K562 (cell line): ENCODE data around the gene COLEC12. TPM values are rescaled to one million over a fixed set of nuclear protein-coding genes. Genes with fewer than 3 reads are reported as not detected.

Experiments
- ATAC-seq: fragments of 200-7000 bp; cut with Tn5 transposase; 3 replicates; pipeline ENCODE4 v1.9.1; 2020; ENCODE audit warnings: moderate library complexity
- BruUV-seq: library from RNA; stranded (reverse); fragments of 400-500 nt; replicated peaks from 2 replicates; lab custom pipeline; 2021; lab: Mats Ljungman, UMichigan
- CTCF ChIA-PET: fragments of 300-600 bp; formaldehyde crosslinking; extraction: SDS; loops from one replicate; lab custom pipeline; 2021; ENCODE audit warnings: low intra/inter-chr PET ratio; lab: Yijun Ruan, JAX
- POLR2A ChIA-PET: fragments of 300-600, 350-650 bp; sonication (Branson Sonifier 250); formaldehyde crosslinking; extraction: SDS; loops from one replicate; lab custom pipeline; 2021; ENCODE audit warnings: antibody characterized with exemption, inconsistent platforms; lab: Yijun Ruan, JAX
- DNase-seq, 4 experiments: peaks; one replicate each; pipeline versions ENCODE4 v3.0.0 to v3.0.0-alpha.2; 2011 to 2018; ENCODE audit warnings: low spot score in 3 of 4, mixed read lengths in 3 of 4; ENCODE audit errors: extremely low read depth in 1 of 4
- FAIRE-seq: peaks from 2 replicates; lab custom pipeline; 2011; peaks lifted over from hg19 to GRCh38; lab: Jason Lieb, UNC
- H2AFZ ChIP-seq: 2 replicates; pipeline ENCODE4 v1.6.0; 2011; ENCODE audit warnings: low read depth, low read length, control low read depth, inconsistent platforms
- H3K27ac ChIP-seq: fragments of 200-600 bp; 3 replicates; pipeline ENCODE4 v1.8.0; 2011; ENCODE audit warnings: low read depth, mild to moderate bottlenecking, control low read depth, inconsistent platforms, low read length, moderate library complexity, mixed read lengths; ENCODE audit errors: extremely low read depth
- H3K27me3 ChIP-seq, 2 experiments: fragments of 300-600 bp in 1 of 2; 2 replicates in 1 of 2; 3 replicates in 1 of 2; pipeline versions ENCODE4 v1.6.0 to v1.8.0; 2011; ENCODE audit warnings: inconsistent platforms in 2 of 2, low read length in 2 of 2, mild to moderate bottlenecking in 1 of 2, mixed read lengths in 1 of 2, moderate library complexity in 1 of 2; ENCODE audit not compliant: control insufficient read depth in 2 of 2, insufficient read depth in 2 of 2
- H3K36me3 ChIP-seq: fragments of 300-600 bp; 3 replicates; pipeline ENCODE4 v1.8.0; 2011; ENCODE audit warnings: mild to moderate bottlenecking, low read length, inconsistent platforms; ENCODE audit not compliant: control insufficient read depth, insufficient read depth
- H3K4me1 ChIP-seq, 2 experiments: fragments of 200-600 bp in 1 of 2; replicated peaks in 1 of 2; 2 replicates in 1 of 2; 3 replicates in 1 of 2; pipeline versions ENCODE4 v1.5.1 to v1.8.0; 2011; ENCODE audit warnings: inconsistent platforms in 2 of 2, low read length in 2 of 2, mild to moderate bottlenecking in 1 of 2, mixed read lengths in 1 of 2, moderate library complexity in 1 of 2; ENCODE audit not compliant: control insufficient read depth in 2 of 2, insufficient read depth in 2 of 2
- H3K4me2 ChIP-seq: 2 replicates; pipeline ENCODE4 v1.6.1; 2011; ENCODE audit warnings: low read length, control low read depth, inconsistent platforms, mixed read lengths; ENCODE audit not compliant: insufficient read depth
- H3K4me3 ChIP-seq: fragments of 200-600 bp; sonication (generic), shearing (Covaris generic); 2 replicates; pipeline ENCODE4 v1.5.1; 2016; ENCODE audit warnings: control low read depth, inconsistent platforms
- H3K79me2 ChIP-seq: fragments of 200-600 bp; 3 replicates; pipeline ENCODE4 v1.8.0; 2011; ENCODE audit warnings: low read length, inconsistent platforms; ENCODE audit not compliant: control insufficient read depth, insufficient read depth
- H3K9ac ChIP-seq, 2 experiments: 2 replicates each; pipeline versions ENCODE4 v1.6.0 to v1.6.1; 2011; ENCODE audit warnings: low read depth in 2 of 2, low read length in 2 of 2, control low read depth in 1 of 2, inconsistent platforms in 1 of 2, mild to moderate bottlenecking in 1 of 2, mixed read lengths in 1 of 2; ENCODE audit not compliant: insufficient read depth in 1 of 2
- H3K9me1 ChIP-seq: one replicate; pipeline ENCODE4 v1.6.0; 2011; ENCODE audit warnings: inconsistent platforms, mild to moderate bottlenecking, low read length, moderate library complexity; ENCODE audit not compliant: control insufficient read depth, insufficient read depth
- H3K9me3 ChIP-seq: replicated peaks from 2 replicates; pipeline ENCODE4 v1.5.1; 2011; ENCODE audit warnings: low read depth, low read length, inconsistent platforms; ENCODE audit not compliant: control insufficient read depth, insufficient read depth
- H4K20me1 ChIP-seq: replicated peaks from 2 replicates; pipeline ENCODE4 v1.6.1; 2011; ENCODE audit warnings: low read length, inconsistent platforms, mixed read lengths; ENCODE audit not compliant: control insufficient read depth, insufficient read depth
- ARNT ChIP-seq, 2 experiments: fragments of 450-650 bp; IDR thresholded peaks; 2 replicates each; pipeline ENCODE4 v1.6.1; 2016; ENCODE audit warnings: mild to moderate bottlenecking in 1 of 2
- CHD4 ChIP-seq: fragments of 200-600 bp; sonication (generic); IDR thresholded peaks from 3 replicates; pipeline ENCODE4 v1.6.1; 2012; ENCODE audit warnings: low read depth, mild to moderate bottlenecking, mixed read lengths, low read length, inconsistent platforms; ENCODE audit not compliant: insufficient read depth, insufficient replicate concordance, poor library complexity, severe bottlenecking
- CREBBP ChIP-seq: IDR thresholded peaks from one replicate; pipeline ENCODE4 v1.6.1; 2012; ENCODE audit warnings: low read depth, mild to moderate bottlenecking, control low read depth, inconsistent platforms, low read length
- DDX20 ChIP-seq: fragments of 450-650 bp; IDR thresholded peaks from 2 replicates; pipeline ENCODE4 v1.6.1; 2016; ENCODE audit warnings: missing genetic modification characterization, low read depth, mild to moderate bottlenecking, missing compliant biosample characterization, moderate library complexity
- HDAC2 ChIP-seq: fragments of 450-650 bp; IDR thresholded peaks from 2 replicates; pipeline ENCODE4 v1.6.1; 2016; ENCODE audit warnings: mild to moderate bottlenecking
- KDM4B ChIP-seq, 2 experiments: fragments of 450-650 bp in 1 of 2; sonication (generic) in 1 of 2; IDR thresholded peaks; 2 replicates each; pipeline ENCODE4 v1.6.1; 2016 to 2017; ENCODE audit warnings: borderline replicate concordance in 2 of 2, antibody characterized with exemption in 1 of 2, low read depth in 1 of 2, mild to moderate bottlenecking in 1 of 2
- MCM3 ChIP-seq: fragments of 450-650 bp; IDR thresholded peaks from 2 replicates; pipeline ENCODE4 v1.6.1; 2016
- SNRNP70 ChIP-seq: fragments of 200-400 bp; formaldehyde crosslinking; optimal IDR thresholded peaks from 2 replicates; pipeline ENCODE3; 2017; ENCODE audit warnings: low read depth, low read length
- ZNF12 ChIP-seq: sonication (generic); formaldehyde crosslinking; IDR thresholded peaks from 2 replicates; pipeline ENCODE4 v1.4.0; 2020; ENCODE audit warnings: mild to moderate bottlenecking, missing genetic modification reagents
- WGBS: fragments of 100-300 bp; shearing (Covaris generic); methylation state at CpG from one replicate; pipeline ENCODE4 v1.1.6; 2016; ENCODE audit warnings: low coverage, mixed read lengths; ENCODE audit not compliant: insufficient coverage; ENCODE audit errors: missing lambda C conversion rate; 5-methylcytosine and 5-hydroxymethylcytosine counted together
- in situ Hi-C: fragments of 300-500 bp; cut with MboI; formaldehyde crosslinking; loops from 4 replicates; pipeline ENCODE4 v1.15.0; 2018; ENCODE audit warnings: inconsistent platforms, mixed read lengths
- intact Hi-C: fragments of 100-400 bp; cut with micrococcal nuclease; formaldehyde crosslinking; loops from 2 replicates; pipeline ENCODE4 v1.14.2; 2022
- polyA plus RNA-seq, 8 experiments: library from polyadenylated mRNA; depleted of rRNA in 4 of 8; stranded (reverse) in 5 of 8; unstranded in 3 of 8; fragments of >200 nt; fragmentation: Nextera tagmentation in 2 of 8; fragmentation: Illumina TruSeq in 1 of 8; extraction: Ambion mirVana in 2 of 8; extraction: Trizol in 1 of 8; gene quantifications; 2 replicates each; pipeline versions ENCODE4 v1.2.1 to v1.2.3, GENCODE V29; 2011 to 2014; ENCODE audit warnings: inconsistent platforms in 1 of 8, missing spikeins in 1 of 8
- total RNA-seq, 7 experiments: library from RNA; depleted of rRNA in 6 of 7; stranded (reverse); fragments of >200 nt in 6 of 7; fragmentation: Illumina TruSeq in 2 of 7; extraction: Trizol in 2 of 7; gene quantifications; 2 replicates each; pipeline versions ENCODE4 v1.2.1 to v1.2.3, GENCODE V29; 2011 to 2021; ENCODE audit warnings: low replicate concordance in 1 of 7
- TF ChIP-seq, protein P1 (sequence below), 2 experiments: IDR thresholded peaks; 2 replicates each; pipeline ENCODE4 v1.6.1; 2012; ENCODE audit warnings: improper control_type of control experiment in 2 of 2, low read depth in 2 of 2, low read length in 2 of 2, borderline replicate concordance in 1 of 2

The COLEC12 gene
- total and polyA plus RNA-seq, 9 of the 15 experiments (the other 6 are each of a cell fraction or from before 2014, with no cell fraction given): 0.04 TPM; not detected in 8

DNA sequence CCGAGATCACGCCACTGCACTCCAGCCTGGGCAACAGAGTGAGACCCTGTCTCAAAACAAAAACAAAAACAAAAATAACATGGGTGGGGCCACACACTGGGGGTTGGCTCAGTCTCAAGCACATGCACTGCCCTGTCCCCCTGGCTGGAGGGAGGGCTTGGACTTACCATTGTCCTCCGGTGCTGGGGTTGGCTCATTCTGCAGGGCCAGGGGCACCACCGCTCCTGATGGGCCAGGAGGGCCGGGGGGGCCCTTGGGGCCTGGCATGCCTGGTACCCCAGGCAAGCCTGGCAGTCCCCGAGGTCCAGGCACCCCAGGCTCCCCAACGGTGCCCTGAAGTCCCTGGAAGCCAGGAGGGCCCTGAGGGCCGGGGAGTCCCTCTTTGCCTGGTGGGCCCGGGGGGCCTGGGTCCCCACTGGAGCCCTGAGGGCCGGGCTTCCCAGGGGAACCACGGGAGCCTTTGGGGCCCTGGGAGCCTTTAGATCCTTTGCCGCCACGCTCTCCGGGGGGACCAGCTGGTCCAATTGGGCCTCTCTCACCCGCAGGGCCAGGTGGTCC lies 165.8 kb downstream of the COLEC12 start:
- ATAC-seq: no peak
- Histone ChIP-seq H3K27me3 (peaks cover 61 to 75% of the 10 kb centered on the region in 2 experiments), H3K4me2 (no peak overlapping the region), H3K79me2 (no peaks in the 10 kb centered on the region), H3K4me3 (no peak overlapping the region), H3K9ac (no peak overlapping the region), H2AFZ (no peak overlapping the region), H4K20me1 (no peaks in the 10 kb centered on the region), H3K36me3 (no peaks in the 10 kb centered on the region), H3K27ac (no peak overlapping the region), H3K4me1 (no peaks in the 10 kb centered on the region; a peak in 1 of 5 replicates), H3K9me3 (no peaks in the 10 kb centered on the region), H3K9me1 (no peaks in the 10 kb centered on the region)
- no peak for TF ChIP-seq CHD4
- no peak for TF ChIP-seq DDX20 (tag)
- TF ChIP-seq, protein P1, sequence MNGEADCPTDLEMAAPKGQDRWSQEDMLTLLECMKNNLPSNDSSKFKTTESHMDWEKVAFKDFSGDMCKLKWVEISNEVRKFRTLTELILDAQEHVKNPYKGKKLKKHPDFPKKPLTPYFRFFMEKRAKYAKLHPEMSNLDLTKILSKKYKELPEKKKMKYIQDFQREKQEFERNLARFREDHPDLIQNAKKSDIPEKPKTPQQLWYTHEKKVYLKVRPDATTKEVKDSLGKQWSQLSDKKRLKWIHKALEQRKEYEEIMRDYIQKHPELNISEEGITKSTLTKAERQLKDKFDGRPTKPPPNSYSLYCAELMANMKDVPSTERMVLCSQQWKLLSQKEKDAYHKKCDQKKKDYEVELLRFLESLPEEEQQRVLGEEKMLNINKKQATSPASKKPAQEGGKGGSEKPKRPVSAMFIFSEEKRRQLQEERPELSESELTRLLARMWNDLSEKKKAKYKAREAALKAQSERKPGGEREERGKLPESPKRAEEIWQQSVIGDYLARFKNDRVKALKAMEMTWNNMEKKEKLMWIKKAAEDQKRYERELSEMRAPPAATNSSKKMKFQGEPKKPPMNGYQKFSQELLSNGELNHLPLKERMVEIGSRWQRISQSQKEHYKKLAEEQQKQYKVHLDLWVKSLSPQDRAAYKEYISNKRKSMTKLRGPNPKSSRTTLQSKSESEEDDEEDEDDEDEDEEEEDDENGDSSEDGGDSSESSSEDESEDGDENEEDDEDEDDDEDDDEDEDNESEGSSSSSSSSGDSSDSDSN (IDR thresholded peaks at IDR 0.05; ENCODE audit: borderline replicate concordance in 1 of 2, low read depth in 2 of 2, low read length in 2 of 2): no peak
- no peak for TF ChIP-seq SNRNP70
- no peak for TF ChIP-seq ARNT (IDR thresholded peaks at IDR 0.05)
- TF ChIP-seq MCM3: no peak
- no peak for TF ChIP-seq KDM4B (IDR thresholded peaks at IDR 0.05; ENCODE audit: borderline replicate concordance in 2 of 2, low read depth in 1 of 2)
- TF ChIP-seq ZNF12 (CRISPR knock-in tag): no peak
- TF ChIP-seq HDAC2: no peak
- no peak for TF ChIP-seq CREBBP
- in situ Hi-C loops (no loop called here), intact Hi-C loops (loop anchor here (5.0 kb wide), 1 partner anchor 37 kb away; no protein-coding TSS in a partner anchor)
- ChIA-PET CTCF (no interaction called here), POLR2A (no interaction called here)
- FAIRE-seq: no peak
- no TSS peak for BruUV-seq
- DNase-seq: no peak
- 2% methylated on average over 15 of the region's 15 CpGs for WGBS
